ENCODE data around the gene NBAS. TPM values are rescaled to one million over a fixed set of nuclear protein-coding genes. Genes with fewer than 3 reads are reported as not detected.

Gene NBAS
- total RNA-seq, 1 donor from 2014 or later = 57.6 TPM

- Mint-ChIP-seq H3K36me3 (ENCODE audit: low read depth, unreplicated experiment) (peaks cover 36% of the 10 kb centered on the region), H3K4me3 (ENCODE audit: unreplicated experiment) (no peak overlapping the region), H3K27me3 (ENCODE audit: low read depth, unreplicated experiment) (no peaks in the 10 kb centered on the region), H3K4me1 (ENCODE audit: low read depth, unreplicated experiment) (peaks cover 8% of the 10 kb centered on the region), H3K27ac (ENCODE audit: unreplicated experiment) (no peak overlapping the region), H3K9me3 (ENCODE audit: unreplicated experiment) (no peaks in the 10 kb centered on the region)
- no peak overlapping the region for H3K9ac ChIP-seq (ENCODE audit: low read length)
- no peak overlapping the region for H3K4me3 ChIP-seq (ENCODE audit: insufficient read depth, low read depth, low read length)
- H3K4me2 ChIP-seq (ENCODE audit: low read length) = no peak overlapping the region
- no peak overlapping the region for H3K27ac ChIP-seq (ENCODE audit: low read depth, low read length)
- DNase-seq (ENCODE audit: low read depth) (no peak), FAIRE-seq (no peak)
- H4K20me1 ChIP-seq (ENCODE audit: insufficient read depth, low read length) = no peaks in the 10 kb centered on the region
- peaks cover 7% of the 10 kb centered on the region for H3K4me1 ChIP-seq (ENCODE audit: insufficient read depth, low read length)
- H2AFZ ChIP-seq (ENCODE audit: low read depth, low read length) = no peak overlapping the region
- peaks cover 2% of the 10 kb centered on the region for H3K36me3 ChIP-seq (ENCODE audit: insufficient read depth, low read length)
- H3K27me3 ChIP-seq (ENCODE audit: insufficient read depth, low read length) = no peaks in the 10 kb centered on the region
- TF ChIP-seq EZH2 (IDR thresholded peaks at IDR 0.05; ENCODE audit: insufficient read depth, low read length) (no peak), CTCF (IDR thresholded peaks at IDR 0.05; ENCODE audit: insufficient read depth, low read depth, low read length) (no peak)
- H3K79me2 ChIP-seq (ENCODE audit: insufficient read depth, low read length) = no peaks in the 10 kb centered on the region
- no peaks in the 10 kb centered on the region for H3K9me3 ChIP-seq (ENCODE audit: insufficient read depth, low read depth, low read length)
These were observed 205.7 kb downstream of the NBAS start for GRCh38 chr2:15355386-15355785.

DNA sequence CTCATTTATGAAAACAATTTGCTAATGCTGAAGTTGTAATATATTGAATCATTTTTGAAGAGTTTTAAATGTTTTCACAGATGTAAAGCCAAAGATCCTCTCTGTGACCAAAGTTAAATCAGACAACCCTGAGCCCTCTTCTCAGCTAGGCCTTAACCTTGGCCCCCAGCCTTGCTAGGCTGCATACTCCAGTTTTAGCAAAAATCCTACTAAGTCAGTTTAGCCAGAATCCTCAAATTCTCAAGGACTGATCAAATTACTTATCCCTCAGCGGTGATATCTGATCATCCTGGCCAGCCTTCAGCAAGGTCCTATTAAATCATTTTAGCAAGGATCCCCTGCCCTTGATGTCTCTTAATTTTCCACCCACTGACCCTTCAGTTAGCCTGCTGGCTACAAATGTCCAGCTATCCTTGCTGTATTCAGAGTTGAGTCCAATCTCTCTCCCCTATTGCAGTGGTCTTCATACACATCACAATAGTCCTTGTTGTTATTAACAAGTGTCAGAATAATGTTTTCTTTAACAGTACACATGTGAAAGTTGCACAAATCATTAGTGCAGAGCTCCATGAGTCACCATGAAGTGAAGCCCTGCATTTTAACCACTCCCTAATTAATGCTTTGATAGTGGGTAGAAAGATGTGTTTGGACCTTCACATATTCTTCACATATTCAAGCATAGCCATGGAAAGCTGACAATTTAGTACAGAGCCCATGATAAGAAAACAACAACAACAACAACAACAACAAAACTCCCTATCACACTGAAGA, 206.4 kb downstream of the NBAS start:
- H3K9me3 Mint-ChIP-seq (ENCODE audit: unreplicated experiment) = no peaks in the 10 kb centered on the region
- DNase-seq (ENCODE audit: low read depth) (no peak), FAIRE-seq (peak; percentile 29)
- H3K4me3 Mint-ChIP-seq (ENCODE audit: unreplicated experiment) = no peak overlapping the region
- no peaks in the 10 kb centered on the region for H3K79me2 ChIP-seq (ENCODE audit: insufficient read depth, low read length)
- H3K27me3 ChIP-seq (ENCODE audit: insufficient read depth, low read length) = no peaks in the 10 kb centered on the region
- no peak overlapping the region for H3K27ac Mint-ChIP-seq (ENCODE audit: unreplicated experiment)
- no peak overlapping the region for H3K4me2 ChIP-seq (ENCODE audit: low read length)
- H3K4me1 Mint-ChIP-seq (ENCODE audit: low read depth, unreplicated experiment) = peaks cover 4% of the 10 kb centered on the region
- H3K27ac ChIP-seq (ENCODE audit: low read depth, low read length) = no peak overlapping the region
- no peaks in the 10 kb centered on the region for H3K9me3 ChIP-seq (ENCODE audit: insufficient read depth, low read depth, low read length)
- TF ChIP-seq CTCF (IDR thresholded peaks at IDR 0.05; ENCODE audit: insufficient read depth, low read depth, low read length) (no peak), EZH2 (IDR thresholded peaks at IDR 0.05; ENCODE audit: insufficient read depth, low read length) (no peak)
- no peaks in the 10 kb centered on the region for H3K27me3 Mint-ChIP-seq (ENCODE audit: low read depth, unreplicated experiment)
- peaks cover 36% of the 10 kb centered on the region for H3K36me3 Mint-ChIP-seq (ENCODE audit: low read depth, unreplicated experiment)
- no peak overlapping the region for H3K9ac ChIP-seq (ENCODE audit: low read length)
- no peak overlapping the region for H3K4me3 ChIP-seq (ENCODE audit: insufficient read depth, low read depth, low read length)
- peaks cover 2% of the 10 kb centered on the region for H3K36me3 ChIP-seq (ENCODE audit: insufficient read depth, low read length)
- no peak overlapping the region for H2AFZ ChIP-seq (ENCODE audit: low read depth, low read length)
- H3K4me1 ChIP-seq (ENCODE audit: insufficient read depth, low read length) = peaks cover 3% of the 10 kb centered on the region
- H4K20me1 ChIP-seq (ENCODE audit: insufficient read depth, low read length) = no peaks in the 10 kb centered on the region

DNA sequence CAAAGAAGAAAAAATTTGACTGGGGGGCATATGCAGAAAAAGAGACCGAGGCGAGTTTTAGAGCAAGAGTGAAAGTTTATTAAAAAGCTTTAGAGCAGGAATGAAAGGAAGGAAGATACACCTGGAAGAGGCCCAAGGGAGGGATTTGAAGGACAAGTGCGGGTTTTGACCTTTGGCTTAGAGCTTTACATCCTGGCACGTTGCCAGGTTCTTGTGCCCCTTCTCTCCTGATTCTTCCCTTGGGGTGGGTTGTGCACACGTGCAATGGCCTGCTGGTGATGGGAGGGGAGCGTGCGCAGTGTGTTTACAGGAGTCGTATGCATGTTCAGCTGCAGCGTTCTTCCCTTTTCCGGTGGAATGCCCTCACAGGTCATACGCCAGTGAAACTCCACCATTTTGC, 208.8 kb downstream of the NBAS start:
- H2AFZ ChIP-seq (ENCODE audit: low read depth, low read length) = no peak overlapping the region
- no peaks in the 10 kb centered on the region for H3K4me1 ChIP-seq (ENCODE audit: insufficient read depth, low read length)
- H3K27ac ChIP-seq (ENCODE audit: low read depth, low read length) = no peak overlapping the region
- FAIRE-seq (no peak), DNase-seq (ENCODE audit: low read depth) (no peak)
- no peaks in the 10 kb centered on the region for H3K4me1 Mint-ChIP-seq (ENCODE audit: low read depth, unreplicated experiment)
- H3K9me3 Mint-ChIP-seq (ENCODE audit: unreplicated experiment) = no peaks in the 10 kb centered on the region
- H3K79me2 ChIP-seq (ENCODE audit: insufficient read depth, low read length) = no peaks in the 10 kb centered on the region
- H3K36me3 Mint-ChIP-seq (ENCODE audit: low read depth, unreplicated experiment) = peaks cover 27% of the 10 kb centered on the region
- H3K4me3 Mint-ChIP-seq (ENCODE audit: unreplicated experiment) = no peak overlapping the region
- no peaks in the 10 kb centered on the region for H3K27me3 Mint-ChIP-seq (ENCODE audit: low read depth, unreplicated experiment)
- H3K27ac Mint-ChIP-seq (ENCODE audit: unreplicated experiment) = no peak overlapping the region
- no peak overlapping the region for H3K9ac ChIP-seq (ENCODE audit: low read length)
- no peak overlapping the region for H3K4me3 ChIP-seq (ENCODE audit: insufficient read depth, low read depth, low read length)
- peaks cover 2% of the 10 kb centered on the region for H3K36me3 ChIP-seq (ENCODE audit: insufficient read depth, low read length)
- H3K27me3 ChIP-seq (ENCODE audit: insufficient read depth, low read length) = no peaks in the 10 kb centered on the region
- H3K4me2 ChIP-seq (ENCODE audit: low read length) = no peak overlapping the region
- no peaks in the 10 kb centered on the region for H4K20me1 ChIP-seq (ENCODE audit: insufficient read depth, low read length)
- no peak for TF ChIP-seq CTCF (IDR thresholded peaks at IDR 0.05; ENCODE audit: insufficient read depth, low read depth, low read length)
- no peak for TF ChIP-seq EZH2 (IDR thresholded peaks at IDR 0.05; ENCODE audit: insufficient read depth, low read length)
- H3K9me3 ChIP-seq (ENCODE audit: insufficient read depth, low read depth, low read length) = no peaks in the 10 kb centered on the region

All from astrocyte (in vitro differentiated cells and primary cell).